SK-N-SH (cell line): ENCODE data around the gene S100P. TPM values are rescaled to one million over a fixed set of nuclear protein-coding genes. Genes with fewer than 3 reads are reported as not detected.

ENCODE experiments used
- CTCF ChIA-PET: fragments of 300-600, 350-600 bp; formaldehyde crosslinking; extraction: SDS; loops from one replicate; lab custom pipeline; 2021; lab: Yijun Ruan, JAX
- POLR2A ChIA-PET: fragments of 350-600 bp; sonication (Branson Sonifier 250); formaldehyde crosslinking; extraction: SDS; loops from one replicate; lab custom pipeline; 2020; ENCODE audit warnings: antibody characterized with exemption, inconsistent platforms; lab: Yijun Ruan, JAX
- DNase-seq: peaks from one replicate; pipeline ENCODE4 v3.0.0; 2012
- H2AFZ ChIP-seq: fragments of 200-600 bp; sonication (generic); 2 replicates; pipeline ENCODE4 v1.8.1; 2016; ENCODE audit warnings: antibody characterized with exemption, mild to moderate bottlenecking, low read depth
- H3F3A ChIP-seq: fragments of 200-600 bp; sonication (generic); replicated peaks from 2 replicates; pipeline ENCODE3; 2016; ENCODE audit warnings: antibody characterized with exemption, mild to moderate bottlenecking; ENCODE audit not compliant: insufficient read depth
- H3K27ac ChIP-seq, 2 experiments: fragments of 200-500 bp in 1 of 2; fragments of 200-600 bp in 1 of 2; sonication (Bioruptor generic) in 1 of 2; sonication (generic), shearing (Covaris generic) in 1 of 2; 2 replicates each; pipeline versions ENCODE4 v1.5.1 to v1.6.1; 2014 to 2016; ENCODE audit warnings: low read depth in 2 of 2, inconsistent platforms in 1 of 2, low read length in 1 of 2, mild to moderate bottlenecking in 1 of 2, mixed read lengths in 1 of 2
- H3K27me3 ChIP-seq: fragments of 200-600 bp; sonication (generic), shearing (Covaris generic); 2 replicates; pipeline ENCODE4 v1.6.1; 2016; ENCODE audit warnings: mixed run types; ENCODE audit not compliant: insufficient read depth
- H3K36me3 ChIP-seq, 2 experiments: fragments of 200-500 bp in 1 of 2; fragments of 200-600 bp in 1 of 2; sonication (Bioruptor generic) in 1 of 2; sonication (generic) in 1 of 2; replicated peaks in 1 of 2; 2 replicates each; pipeline versions ENCODE3 to v1.5.1; 2014 to 2016; ENCODE audit warnings: low read length in 1 of 2, mild to moderate bottlenecking in 1 of 2; ENCODE audit not compliant: insufficient read depth in 2 of 2, control insufficient read depth in 1 of 2
- H3K4me1 ChIP-seq, 2 experiments: fragments of 200-500 bp in 1 of 2; fragments of 200-600 bp in 1 of 2; sonication (Bioruptor generic) in 1 of 2; sonication (generic), shearing (Covaris generic) in 1 of 2; 2 replicates each; pipeline versions ENCODE4 v1.5.1 to v1.6.1; 2014 to 2016; ENCODE audit warnings: low read depth in 1 of 2, low read length in 1 of 2, mixed run types in 1 of 2; ENCODE audit not compliant: insufficient read depth in 2 of 2, control insufficient read depth in 1 of 2
- H3K4me2 ChIP-seq: fragments of 200-600 bp; sonication (generic), shearing (Covaris generic); 2 replicates; pipeline ENCODE4 v1.6.1; 2017; ENCODE audit warnings: mixed run types
- H3K4me3 ChIP-seq, 2 experiments: fragments of 200-500 bp in 1 of 2; fragments of 200-600 bp in 1 of 2; sonication (Bioruptor generic) in 1 of 2; sonication (generic), shearing (Covaris generic) in 1 of 2; 2 replicates each; pipeline versions ENCODE4 v1.5.1 to v1.8.1; 2014 to 2016; ENCODE audit warnings: low read depth in 2 of 2, inconsistent platforms in 1 of 2, low read length in 1 of 2, mild to moderate bottlenecking in 1 of 2, mixed read lengths in 1 of 2, moderate library complexity in 1 of 2
- H3K79me2 ChIP-seq: fragments of 200-600 bp; sonication (generic); 2 replicates; pipeline ENCODE4 v1.8.1; 2017; ENCODE audit warnings: mild to moderate bottlenecking; ENCODE audit not compliant: insufficient read depth
- H3K9ac ChIP-seq: fragments of 200-600 bp; sonication (generic); 2 replicates; pipeline ENCODE4 v1.6.1; 2017; ENCODE audit warnings: mixed run types
- H3K9me2 ChIP-seq: fragments of 200-600 bp; sonication (generic); 2 replicates; pipeline ENCODE4 v1.6.1; 2017; ENCODE audit warnings: mixed run types
- H3K9me3 ChIP-seq: fragments of 200-600 bp; sonication (generic); 2 replicates; pipeline ENCODE4 v1.6.1; 2017; ENCODE audit warnings: mixed run types, mild to moderate bottlenecking, moderate library complexity
- H4K20me1 ChIP-seq: fragments of 200-600 bp; sonication (generic); 2 replicates; pipeline ENCODE4 v1.6.1; 2017; ENCODE audit warnings: mild to moderate bottlenecking, mixed run types; ENCODE audit not compliant: insufficient read depth
- EP300 ChIP-seq, 2 experiments: IDR thresholded peaks; 2 replicates each; pipeline versions ENCODE4 v1.4.0 to v1.6.1; 2012; ENCODE audit warnings: borderline replicate concordance in 1 of 2, low read depth in 1 of 2, low read length in 1 of 2
- NRF1 ChIP-seq: IDR thresholded peaks from 2 replicates; pipeline ENCODE4 v1.6.1; 2012; ENCODE audit warnings: low read depth, mild to moderate bottlenecking, low read length
- PBX3 ChIP-seq: IDR thresholded peaks from 2 replicates; pipeline ENCODE4; 2012
- POLR2AphosphoS5 ChIP-seq: IDR thresholded peaks from 2 replicates; pipeline ENCODE4 v1.6.1; 2012; ENCODE audit warnings: low read depth, low read length
- RFX5 ChIP-seq: IDR thresholded peaks from 2 replicates; pipeline ENCODE4 v1.6.1; 2012; ENCODE audit warnings: mild to moderate bottlenecking, improper control_type of control experiment, low read length
- RXRA ChIP-seq: IDR thresholded peaks from 2 replicates; pipeline ENCODE4 v1.4.0; 2012; ENCODE audit warnings: low read depth, mild to moderate bottlenecking, borderline replicate concordance
- USF2 ChIP-seq: fragments of 150-350 bp; IDR thresholded peaks from 2 replicates; pipeline ENCODE4 v1.6.1; 2017; ENCODE audit warnings: antibody characterized with exemption, low read length, low read depth, borderline replicate concordance
- YY1 ChIP-seq: IDR thresholded peaks from 2 replicates; pipeline ENCODE4 v1.4.0; 2012; ENCODE audit warnings: low read depth, mild to moderate bottlenecking
- WGBS: methylation state at CpG from one replicate; pipeline ENCODE4 v1.1.6; 2017; ENCODE audit warnings: low lambda C conversion rate; 5-methylcytosine and 5-hydroxymethylcytosine counted together
- polyA plus RNA-seq, 3 experiments: library from polyadenylated mRNA; depleted of rRNA; stranded (reverse); fragments of >200 nt; gene quantifications; 2 replicates each; pipeline ENCODE4 v1.2.3, GENCODE V29; 2012
- TF ChIP-seq, protein P1 (sequence below): fragments of 200-600 bp; sonication (generic); IDR thresholded peaks from 2 replicates; pipeline ENCODE4 v1.6.1; 2017; ENCODE audit warnings: antibody characterized with exemption, mild to moderate bottlenecking, moderate library complexity

The S100P gene
- not detected in 2 replicates for polyA plus RNA-seq (2012; rRNA removed)
- not detected in 2 replicates for polyA plus RNA-seq (2012; cell fraction: cytosol; rRNA removed)
- polyA plus RNA-seq (2012; cell fraction: nucleus; rRNA removed), result 0.25 TPM in 1 of 2 replicates, not detected in the other

GRCh38 chr4:6693231-6694176 lies at the start of gene S100P:
TSS of gene S100P (plus strand) at chr4:6693878. CDS start at chr4:6693933, 55 bp downstream.
- H3K27me3 ChIP-seq, result no peaks in the 10 kb centered on the region
- peaks cover 6% of the 10 kb centered on the region for H3F3A ChIP-seq
- H4K20me1 ChIP-seq, result no peaks in the 10 kb centered on the region
- H3K4me1 ChIP-seq, result peaks cover 18 to 19% of the 10 kb centered on the region in 2 experiments; a peak in 3 of 4 replicates
- H3K79me2 ChIP-seq, result no peaks in the 10 kb centered on the region
- ChIA-PET CTCF (no interaction called here), POLR2A (interaction anchor here (1.1 to 1.8 kb wide), 2 partner anchors 20 to 30 kb away, joined by 3 to 4 read pairs; a partner anchor contains a TSS)
- no peak within 1 kb of the TSS for H3K4me3 ChIP-seq
- H3K9ac ChIP-seq, result no peak within 1 kb of the TSS
- 82% methylated on average over 24 of the region's 29 CpGs for WGBS
- no peak within 1 kb of the TSS for H2AFZ ChIP-seq
- no peak for TF ChIP-seq YY1
- no peak for TF ChIP-seq USF2
- TF ChIP-seq, protein P1, sequence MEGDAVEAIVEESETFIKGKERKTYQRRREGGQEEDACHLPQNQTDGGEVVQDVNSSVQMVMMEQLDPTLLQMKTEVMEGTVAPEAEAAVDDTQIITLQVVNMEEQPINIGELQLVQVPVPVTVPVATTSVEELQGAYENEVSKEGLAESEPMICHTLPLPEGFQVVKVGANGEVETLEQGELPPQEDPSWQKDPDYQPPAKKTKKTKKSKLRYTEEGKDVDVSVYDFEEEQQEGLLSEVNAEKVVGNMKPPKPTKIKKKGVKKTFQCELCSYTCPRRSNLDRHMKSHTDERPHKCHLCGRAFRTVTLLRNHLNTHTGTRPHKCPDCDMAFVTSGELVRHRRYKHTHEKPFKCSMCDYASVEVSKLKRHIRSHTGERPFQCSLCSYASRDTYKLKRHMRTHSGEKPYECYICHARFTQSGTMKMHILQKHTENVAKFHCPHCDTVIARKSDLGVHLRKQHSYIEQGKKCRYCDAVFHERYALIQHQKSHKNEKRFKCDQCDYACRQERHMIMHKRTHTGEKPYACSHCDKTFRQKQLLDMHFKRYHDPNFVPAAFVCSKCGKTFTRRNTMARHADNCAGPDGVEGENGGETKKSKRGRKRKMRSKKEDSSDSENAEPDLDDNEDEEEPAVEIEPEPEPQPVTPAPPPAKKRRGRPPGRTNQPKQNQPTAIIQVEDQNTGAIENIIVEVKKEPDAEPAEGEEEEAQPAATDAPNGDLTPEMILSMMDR, result no peak
- TF ChIP-seq RFX5, result no peak
- TF ChIP-seq POLR2AphosphoS5, result no peak
- no peaks in the 10 kb centered on the region for H3K9me3 ChIP-seq
- H3K9me2 ChIP-seq, result no peaks in the 10 kb centered on the region
- H3K27ac ChIP-seq, result no peak within 1 kb of the TSS; a peak in 1 of 4 replicates
- H3K4me2 ChIP-seq, result no peak within 1 kb of the TSS
- H3K36me3 ChIP-seq, result no peaks in the 10 kb centered on the region
- no peak for DNase-seq

DNA sequence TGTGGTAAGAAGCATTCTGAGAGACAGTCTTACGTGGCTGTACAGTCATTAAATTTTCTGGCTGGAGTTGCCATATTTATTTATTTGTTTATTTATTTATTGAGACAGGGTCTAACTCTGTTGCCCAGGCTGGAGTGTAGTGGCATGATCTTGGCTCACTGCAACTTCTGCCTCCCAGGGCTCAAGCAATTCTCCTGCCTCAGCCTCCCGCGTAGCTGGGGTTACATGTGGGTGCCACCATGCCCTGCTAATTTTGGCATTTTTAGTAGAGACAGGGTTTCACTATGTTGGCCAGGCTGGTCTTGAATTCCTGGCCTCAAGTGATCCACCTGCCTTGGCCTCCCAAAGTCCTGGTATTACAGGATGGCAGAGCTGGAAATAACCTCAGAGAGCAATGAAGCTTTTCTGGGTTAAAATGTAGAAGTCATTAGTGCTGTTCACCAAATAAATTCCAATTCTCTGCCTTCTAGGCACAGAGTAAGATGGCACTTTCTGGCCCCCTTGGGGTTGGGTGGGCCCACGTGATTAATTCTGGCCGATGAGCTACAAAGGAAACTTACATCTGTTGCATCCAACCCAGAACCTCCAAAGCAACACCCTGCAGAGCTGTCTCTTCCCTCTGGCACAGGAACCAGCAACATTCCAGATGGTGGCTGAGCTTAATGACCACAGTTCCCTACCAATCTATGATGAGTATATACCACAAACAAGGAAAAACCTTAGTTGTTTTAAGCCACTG lies 48.7 kb upstream of the S100P start:
- Histone ChIP-seq H3K4me2 (no peak overlapping the region), H3K36me3 (peaks cover 13 to 16% of the 10 kb centered on the region in 2 experiments), H2AFZ (no peak overlapping the region), H3K4me1 (peaks cover 0 to 14% of the 10 kb centered on the region in 2 experiments; a peak in 3 of 4 replicates), H3K27me3 (no peaks in the 10 kb centered on the region), H4K20me1 (peaks cover 23% of the 10 kb centered on the region), H3K79me2 (peaks cover 40% of the 10 kb centered on the region), H3K4me3 (no peak overlapping the region), H3F3A (peaks cover 11% of the 10 kb centered on the region), H3K9ac (no peak overlapping the region), H3K9me2 (no peaks in the 10 kb centered on the region), H3K27ac (no peak overlapping the region), H3K9me3 (no peaks in the 10 kb centered on the region)
- WGBS, result 76% methylated on average over 5 of the region's 5 CpGs
- ChIA-PET CTCF (interaction anchor here (1.0 kb wide), 1 partner anchor 30 kb away, joined by 3 read pairs; no protein-coding TSS in a partner anchor), POLR2A (interaction anchor here (0.6 to 1.0 kb wide), 3 partner anchors 9 to 228 kb away, joined by 3 read pairs; no protein-coding TSS in a partner anchor)
- TF ChIP-seq EP300 (IDR thresholded peaks at IDR 0.05; ENCODE audit: borderline replicate concordance in 1 of 2, low read depth in 1 of 2, low read length in 1 of 2) (no peak), RFX5 (no peak), NRF1 (no peak), PBX3 (no peak), RXRA (no peak)
- no peak for DNase-seq
